Activated CD8-positive, alpha-beta memory T cell treated with anti-CD3 and anti-CD28 coated beads, Interleukin-2, amount 50 U/mL, for 24 hours (primary cell): Measurements from ENCODE around the gene RHOB.
"Not testable (repeated sequence)": the region's sequence is repeated elsewhere in the genome, so short reads cannot be mapped to it uniquely, and the experiment has no call there.

Experiments used
- DNase-seq: peaks from one replicate; pipeline ENCODE4 v3.0.0-alpha.2; 2020; ENCODE audit errors: extremely low read depth

Gene RHOB

GRCh38 chr2:20493095-20493494 is 46.2 kb downstream of the RHOB start:
- DNase-seq = not testable (repeated sequence)

- DNase-seq = no peak
These were observed 47.4 kb downstream of the RHOB start for GRCh38 chr2:20494241-20494640.

DNA sequence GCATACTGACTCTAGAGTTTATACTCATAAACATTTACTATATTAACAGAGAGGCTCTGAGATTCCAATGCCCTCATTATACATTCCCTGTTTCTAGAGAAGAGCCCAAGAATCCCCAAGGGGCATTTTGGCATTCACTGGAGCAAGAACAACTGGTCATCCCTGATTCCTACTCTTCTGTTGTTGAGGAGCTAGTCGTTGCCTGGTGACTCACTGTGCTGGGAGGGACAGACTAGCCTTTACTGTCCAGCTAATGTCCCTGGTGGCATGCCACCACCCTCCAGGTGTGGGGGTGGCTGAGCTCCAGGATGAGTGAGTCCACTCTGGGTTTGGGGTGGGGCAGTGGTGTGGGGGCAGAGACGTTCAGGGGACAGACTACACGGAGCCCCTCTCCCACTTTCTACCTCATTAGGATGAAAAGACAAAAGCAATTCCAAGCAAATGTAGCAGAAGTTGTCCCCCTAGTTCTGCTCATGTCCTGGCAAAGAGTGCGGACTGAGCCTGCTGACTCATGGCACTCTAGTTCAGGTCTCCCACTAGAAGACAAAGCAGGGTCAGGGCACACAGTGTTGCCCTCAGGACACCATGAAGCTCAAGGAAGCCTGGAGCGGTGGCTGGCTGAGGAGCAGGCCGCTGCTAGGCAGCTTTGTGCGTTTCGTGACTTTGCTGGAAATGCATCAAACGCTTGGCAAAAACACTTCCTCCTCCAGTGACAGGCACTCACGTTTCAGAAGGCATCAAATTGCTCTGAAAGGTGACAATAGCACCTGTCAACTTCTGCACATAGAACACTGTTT is 49.4 kb downstream of the RHOB start:
- DNase-seq = no peak

GRCh38 chr2:20496942-20497341 is 50.1 kb downstream of the RHOB start:
- DNase-seq = no peak
